ENCODE measurements around the gene LRRC46. TPM values are rescaled to one million over a fixed set of nuclear protein-coding genes. Genes with fewer than 3 reads are reported as not detected.

Gene LRRC46
- total and polyA plus RNA-seq, 10 of the 15 experiments (the other 5 are each of a cell fraction or from before 2014, with no cell fraction given), result 0.15 to 1.8 (median 0.38) TPM; not detected in 1

- Histone ChIP-seq H2AFZ (ENCODE audit: control insufficient read depth, low read depth, low read length) (no peak overlapping the region), H3K4me3 (no peak overlapping the region), H3K4me2 (ENCODE audit: control insufficient read depth, insufficient read depth) (no peak overlapping the region), H3K9ac (ENCODE audit: control insufficient read depth, insufficient read depth, low read length) (no peak overlapping the region), H3K36me3 (ENCODE audit: control insufficient read depth in 2 of 2, insufficient read depth in 2 of 2, low read length in 1 of 2) (no peaks in the 10 kb centered on the region), H3K27me3 (replicated peaks in 1 of 2; ENCODE audit: control insufficient read depth in 2 of 2, insufficient read depth in 2 of 2, low read length in 1 of 2) (no peaks in the 10 kb centered on the region; a peak in 1 of 4 replicates), H3K27ac (ENCODE audit: control insufficient read depth, insufficient read depth) (no peak overlapping the region), H3K79me2 (ENCODE audit: control insufficient read depth, insufficient read depth, low read length) (no peaks in the 10 kb centered on the region), H3K9me3 (replicated peaks; ENCODE audit: control insufficient read depth, insufficient read depth, low read length) (no peaks in the 10 kb centered on the region), H3K4me1 (ENCODE audit: control insufficient read depth, insufficient read depth, low read length) (peaks cover 22% of the 10 kb centered on the region), H4K20me1 (ENCODE audit: control insufficient read depth, insufficient read depth) (no peaks in the 10 kb centered on the region)
- DNase-seq (ENCODE audit: low read depth, low spot score) (no peak), ATAC-seq (no peak), FAIRE-seq (no peak)
- TF ChIP-seq NFYB (IDR thresholded peaks at IDR 0.05; ENCODE audit: insufficient read depth, low read depth, low read length) (no peak), NR2F1 (conservative IDR thresholded peaks at IDR 0.05) (no peak), SPI1 (IDR thresholded peaks at IDR 0.05; ENCODE audit: borderline replicate concordance, insufficient read depth, low read depth, low read length) (no peak), ESRRA (IDR thresholded peaks at IDR 0.05; ENCODE audit: low read length) (no peak), NBN (IDR thresholded peaks at IDR 0.05) (no peak), SMAD5 (IDR thresholded peaks at IDR 0.05; ENCODE audit: low read depth) (no peak), RAD51 (IDR thresholded peaks at IDR 0.05) (no peak), ATF7 (IDR thresholded peaks at IDR 0.05; ENCODE audit: low read depth) (no peak), NR2C2 (IDR thresholded peaks at IDR 0.05; ENCODE audit: borderline replicate concordance, control insufficient read depth, insufficient read length, low read depth) (no peak), EED (IDR thresholded peaks at IDR 0.05; ENCODE audit: low read depth) (no peak), SREBF2 (IDR thresholded peaks at IDR 0.05; ENCODE audit: low read length) (no peak), YBX1 (IDR thresholded peaks at IDR 0.05) (no peak), NR2C1 (IDR thresholded peaks at IDR 0.05) (no peak), YY1 (IDR thresholded peaks at IDR 0.05; ENCODE audit: low read depth, low read length) (no peak), CUX1 (IDR thresholded peaks at IDR 0.05; ENCODE audit: insufficient replicate concordance, low read depth, low read length) (no peak), ZNF217 (IDR thresholded peaks at IDR 0.05) (no peak)
- 96% methylated on average over 5 of the region's 5 CpGs for WGBS (ENCODE audit: insufficient coverage, insufficient replicate concordance, low lambda C conversion rate, missing lambda C conversion rate)
- BruUV-seq (replicated peaks), result no TSS peak
- intact Hi-C loops (cut with micrococcal nuclease; ENCODE audit: unreplicated experiment), result no loop called here
- ChIA-PET POLR2A (no interaction called here), CTCF (interaction anchor here (8.5 to 12.4 kb wide), 2 partner anchors 50 to 179 kb away, joined by 82 to 502 read pairs; partner anchors contain the start of gene SP2), SMC1A (ENCODE audit: uncharacterized antibody, unreplicated experiment) (no interaction called here), RAD21 (ENCODE audit: unreplicated experiment) (interaction anchor here (7.7 kb wide), 1 partner anchor 50 kb away, joined by 206 read pairs; no protein-coding TSS in a partner anchor)
- in situ Hi-C loops (cut with MboI), result no loop called here
These were observed 7.6 kb downstream of the LRRC46 start for GRCh38 chr17:47839071-47839470.
